Measurements from ENCODE around the gene FLRT2.

The FLRT2 gene

GRCh38 chr14:85529803-85530574 lies at the start of gene FLRT2:
Gene FLRT2 (plus strand): TSS chr14:85530144. CDS start chr14:85621515, 91,371 bp downstream.
- ATAC-seq (ENCODE audit: low read depth) (peak; percentile 17; the same call in 2 of the 3 replicates), DNase-seq (ENCODE audit: low spot score) (peak; percentile 68)
- Histone ChIP-seq H3K9me3 (ENCODE audit: severe bottlenecking) (no peaks in the 10 kb centered on the region), H3K27ac (ENCODE audit: poor library complexity, severe bottlenecking) (peak within 1 kb of the TSS; percentile 85), H3K27me3 (ENCODE audit: insufficient read depth, poor library complexity, severe bottlenecking) (no peaks in the 10 kb centered on the region), H3K36me3 (ENCODE audit: low read depth) (no peaks in the 10 kb centered on the region), H3K4me1 (ENCODE audit: insufficient read depth, poor library complexity, severe bottlenecking) (peaks cover 22% of the 10 kb centered on the region), H3K4me3 (ENCODE audit: severe bottlenecking) (peak within 1 kb of the TSS; percentile 58)
- TF ChIP-seq CTCF (IDR thresholded peaks at IDR 0.05; ENCODE audit: poor library complexity, severe bottlenecking), result no peak

- ATAC-seq (ENCODE audit: low read depth), result no peak
- DNase-seq (ENCODE audit: low spot score), result no peak
- no peaks in the 10 kb centered on the region for H3K4me1 ChIP-seq (ENCODE audit: insufficient read depth, poor library complexity, severe bottlenecking)
- H3K4me3 ChIP-seq (ENCODE audit: severe bottlenecking), result no peak overlapping the region
- no peak overlapping the region for H3K27ac ChIP-seq (ENCODE audit: poor library complexity, severe bottlenecking)
- no peaks in the 10 kb centered on the region for H3K9me3 ChIP-seq (ENCODE audit: severe bottlenecking)
- H3K36me3 ChIP-seq (ENCODE audit: low read depth), result no peaks in the 10 kb centered on the region
- no peaks in the 10 kb centered on the region for H3K27me3 ChIP-seq (ENCODE audit: insufficient read depth, poor library complexity, severe bottlenecking)
- TF ChIP-seq CTCF (IDR thresholded peaks at IDR 0.05; ENCODE audit: poor library complexity, severe bottlenecking), result no peak
Measured at GRCh38 chr14:85481471-85481870, 48.5 kb upstream of the FLRT2 start.

GRCh38 chr14:85482552-85482951 lies 47.4 kb upstream of the FLRT2 start:
- DNase-seq (ENCODE audit: low spot score) (no peak), ATAC-seq (ENCODE audit: low read depth) (no peak)
- Histone ChIP-seq H3K27ac (ENCODE audit: poor library complexity, severe bottlenecking) (no peak overlapping the region), H3K9me3 (ENCODE audit: severe bottlenecking) (no peaks in the 10 kb centered on the region), H3K4me1 (ENCODE audit: insufficient read depth, poor library complexity, severe bottlenecking) (no peaks in the 10 kb centered on the region), H3K36me3 (ENCODE audit: low read depth) (no peaks in the 10 kb centered on the region), H3K4me3 (ENCODE audit: severe bottlenecking) (no peak overlapping the region), H3K27me3 (ENCODE audit: insufficient read depth, poor library complexity, severe bottlenecking) (no peaks in the 10 kb centered on the region)
- TF ChIP-seq CTCF (IDR thresholded peaks at IDR 0.05; ENCODE audit: poor library complexity, severe bottlenecking), result no peak

GRCh38 chr14:85483037-85483436 lies 46.9 kb upstream of the FLRT2 start:
- Histone ChIP-seq H3K4me3 (ENCODE audit: severe bottlenecking) (no peak overlapping the region), H3K36me3 (ENCODE audit: low read depth) (no peaks in the 10 kb centered on the region), H3K27me3 (ENCODE audit: insufficient read depth, poor library complexity, severe bottlenecking) (no peaks in the 10 kb centered on the region), H3K4me1 (ENCODE audit: insufficient read depth, poor library complexity, severe bottlenecking) (no peaks in the 10 kb centered on the region), H3K27ac (ENCODE audit: poor library complexity, severe bottlenecking) (no peak overlapping the region), H3K9me3 (ENCODE audit: severe bottlenecking) (no peaks in the 10 kb centered on the region)
- DNase-seq (ENCODE audit: low spot score) (no peak), ATAC-seq (ENCODE audit: low read depth) (no peak)
- no peak for TF ChIP-seq CTCF (IDR thresholded peaks at IDR 0.05; ENCODE audit: poor library complexity, severe bottlenecking)

- TF ChIP-seq CTCF (IDR thresholded peaks at IDR 0.05; ENCODE audit: poor library complexity, severe bottlenecking), result no peak
- DNase-seq (ENCODE audit: low spot score), result no peak
- no peak for ATAC-seq (ENCODE audit: low read depth)
Measured at GRCh38 chr14:85483652-85484051, 46.3 kb upstream of the FLRT2 start.

More at GRCh38 chr14:85483652-85484051, 46.3 kb upstream of the FLRT2 start:
- no peaks in the 10 kb centered on the region for H3K4me1 ChIP-seq (ENCODE audit: insufficient read depth, poor library complexity, severe bottlenecking)
- no peaks in the 10 kb centered on the region for H3K9me3 ChIP-seq (ENCODE audit: severe bottlenecking)
- no peaks in the 10 kb centered on the region for H3K36me3 ChIP-seq (ENCODE audit: low read depth)
- H3K4me3 ChIP-seq (ENCODE audit: severe bottlenecking), result no peak overlapping the region
- no peak overlapping the region for H3K27ac ChIP-seq (ENCODE audit: poor library complexity, severe bottlenecking)
- H3K27me3 ChIP-seq (ENCODE audit: insufficient read depth, poor library complexity, severe bottlenecking), result no peaks in the 10 kb centered on the region
